ENCODE results near the gene RASA3. TPM values are rescaled to one million over a fixed set of nuclear protein-coding genes. Genes with fewer than 3 reads are reported as not detected.

The RASA3 gene
- total RNA-seq, 1 experiment from 2014 or later, result 9.1 TPM

- H3K4me3 Mint-ChIP-seq (ENCODE audit: unreplicated experiment), result no peak overlapping the region
- POLR2A ChIA-PET, result no interaction called here
- CTCF ChIA-PET, result interaction anchor here (1.0 kb wide), 1 partner anchor 39 kb away, joined by 3 read pairs; no protein-coding TSS in a partner anchor
Observed at GRCh38 chr13:114037674-114038073, 94.7 kb downstream of the RASA3 start.

GRCh38 chr13:114035583-114036531 lies 96.6 kb downstream of the RASA3 start:
- peaks cover 6% of the 10 kb centered on the region for H3K36me3 Mint-ChIP-seq (ENCODE audit: insufficient read depth, unreplicated experiment)
- H3K27me3 Mint-ChIP-seq (ENCODE audit: insufficient read depth, unreplicated experiment), result no peaks in the 10 kb centered on the region
- intact Hi-C loops (cut with micrococcal nuclease), result no loop called here
- H3K9me3 Mint-ChIP-seq (ENCODE audit: unreplicated experiment), result no peaks in the 10 kb centered on the region
- TF ChIP-seq CTCF (IDR thresholded peaks at IDR 0.05; ENCODE audit: unreplicated experiment), result no peak
- DNase-seq (ENCODE audit: unreplicated experiment), result no peak
- peaks cover 5% of the 10 kb centered on the region for H3K4me1 Mint-ChIP-seq (ENCODE audit: insufficient read depth, unreplicated experiment)
- H3K27ac Mint-ChIP-seq (ENCODE audit: low read depth, unreplicated experiment), result no peak overlapping the region
- H3K4me3 Mint-ChIP-seq (ENCODE audit: unreplicated experiment), result no peak overlapping the region
- ChIA-PET POLR2A (interaction anchor here (0.5 to 0.6 kb wide), 2 partner anchors 29 to 36 kb away, joined by 3 read pairs; no protein-coding TSS in a partner anchor), CTCF (no interaction called here)
- no TSS peak for BruUV-seq (replicated peaks)

More at GRCh38 chr13:114037674-114038073, 94.7 kb downstream of the RASA3 start:
- no peaks in the 10 kb centered on the region for H3K27me3 Mint-ChIP-seq (ENCODE audit: insufficient read depth, unreplicated experiment)
- no peak overlapping the region for H3K27ac Mint-ChIP-seq (ENCODE audit: low read depth, unreplicated experiment)
- DNase-seq (ENCODE audit: unreplicated experiment), result no peak
- TF ChIP-seq CTCF (IDR thresholded peaks at IDR 0.05; ENCODE audit: unreplicated experiment), result no peak
- H3K9me3 Mint-ChIP-seq (ENCODE audit: unreplicated experiment), result no peaks in the 10 kb centered on the region
- H3K36me3 Mint-ChIP-seq (ENCODE audit: insufficient read depth, unreplicated experiment), result peaks cover 5% of the 10 kb centered on the region
- intact Hi-C loops (cut with micrococcal nuclease), result no loop called here
- BruUV-seq (replicated peaks), result no TSS peak
- no peaks in the 10 kb centered on the region for H3K4me1 Mint-ChIP-seq (ENCODE audit: insufficient read depth, unreplicated experiment)

GRCh38 chr13:114035186-114035582 lies 97.2 kb downstream of the RASA3 start:
- H3K27ac Mint-ChIP-seq (ENCODE audit: low read depth, unreplicated experiment), result no peak overlapping the region
- no peak overlapping the region for H3K4me3 Mint-ChIP-seq (ENCODE audit: unreplicated experiment)
- CTCF ChIA-PET, result no interaction called here
- H3K27me3 Mint-ChIP-seq (ENCODE audit: insufficient read depth, unreplicated experiment), result no peaks in the 10 kb centered on the region
- BruUV-seq (replicated peaks), result no TSS peak
- no peaks in the 10 kb centered on the region for H3K9me3 Mint-ChIP-seq (ENCODE audit: unreplicated experiment)
- peaks cover 5% of the 10 kb centered on the region for H3K4me1 Mint-ChIP-seq (ENCODE audit: insufficient read depth, unreplicated experiment)
- POLR2A ChIA-PET, result interaction anchor here (0.5 kb wide), 1 partner anchor 30 kb away, joined by 3 read pairs; no protein-coding TSS in a partner anchor
- no peak for DNase-seq (ENCODE audit: unreplicated experiment)
- intact Hi-C loops (cut with micrococcal nuclease), result no loop called here
- TF ChIP-seq CTCF (IDR thresholded peaks at IDR 0.05; ENCODE audit: unreplicated experiment), result no peak
- H3K36me3 Mint-ChIP-seq (ENCODE audit: insufficient read depth, unreplicated experiment), result peaks cover 10% of the 10 kb centered on the region

- BruUV-seq (replicated peaks), result no TSS peak
- Mint-ChIP-seq H3K4me1 (ENCODE audit: insufficient read depth, unreplicated experiment) (peaks cover 5% of the 10 kb centered on the region), H3K9me3 (ENCODE audit: unreplicated experiment) (no peaks in the 10 kb centered on the region), H3K36me3 (ENCODE audit: insufficient read depth, unreplicated experiment) (peaks cover 15% of the 10 kb centered on the region), H3K27ac (ENCODE audit: low read depth, unreplicated experiment) (no peak overlapping the region), H3K27me3 (ENCODE audit: insufficient read depth, unreplicated experiment) (no peaks in the 10 kb centered on the region), H3K4me3 (ENCODE audit: unreplicated experiment) (no peak overlapping the region)
- intact Hi-C loops (cut with micrococcal nuclease), result no loop called here
- TF ChIP-seq CTCF (IDR thresholded peaks at IDR 0.05; ENCODE audit: unreplicated experiment), result no peak
- ChIA-PET CTCF (no interaction called here), POLR2A (no interaction called here)
- DNase-seq (ENCODE audit: unreplicated experiment), result no peak
Observed at GRCh38 chr13:114034481-114034891, 97.9 kb downstream of the RASA3 start.

Data from MCF 10A (cell line).